ENCODE results near the gene OSBPL2.

DNA sequence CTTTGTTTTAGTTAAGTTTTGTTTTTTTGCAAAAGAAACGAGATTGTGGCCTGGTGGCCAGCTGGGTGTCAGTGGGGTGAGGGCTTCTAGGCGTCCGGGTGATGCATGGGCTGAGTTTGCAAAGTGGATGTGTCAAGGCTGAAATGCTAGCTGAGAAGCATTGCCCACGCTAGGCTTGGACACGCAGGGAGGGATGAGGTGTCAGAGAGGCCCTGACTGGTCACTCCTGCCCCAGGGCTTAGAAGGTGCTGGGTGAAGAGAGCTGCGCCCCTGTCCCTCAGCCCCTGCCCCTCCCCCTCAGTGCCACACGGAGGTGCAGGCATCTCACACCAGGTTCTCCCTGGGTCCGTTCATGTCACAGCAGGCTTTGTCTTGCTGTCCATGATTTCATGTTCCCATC, 8.1 kb downstream of the OSBPL2 start:
- no peak for TF ChIP-seq EZH2 (IDR thresholded peaks at IDR 0.05)
- no peak for TF ChIP-seq POLR2AphosphoS5 (IDR thresholded peaks at IDR 0.05; ENCODE audit: borderline replicate concordance, low read depth, low read length)
